Adipose tissue (tissue), 3 donors: ENCODE data around the gene WDR53. TPM values are rescaled to one million over a fixed set of nuclear protein-coding genes. Genes with fewer than 3 reads are reported as not detected.
"Not testable (repeated sequence)": the region's sequence is repeated elsewhere in the genome, so short reads cannot be mapped to it uniquely, and the experiment has no call there.

ENCODE experiments used
- H3K27ac ChIP-seq: one replicate; pipeline ENCODE4 v1.5.1; 2013; ENCODE audit warnings: low read depth, low read length
- WGBS, 3 donors: extraction: QIAGEN DNeasy Blood & Tissue Kit; methylation state at CpG; one replicate each; pipeline ENCODE4 v1.1.7; 2013; 5-methylcytosine and 5-hydroxymethylcytosine counted together
- polyA plus RNA-seq, 3 donors: library from polyadenylated mRNA; stranded (reverse); fragments of 200-250 nt; gene quantifications; one replicate each; pipeline ENCODE4 v1.2.3, GENCODE V29; 2013
- donor health status: healthy with polysubstance abuse.
- donor health status: Bipolar disorder and iron deficiency.
- donor health status: healthy.

The WDR53 gene
- polyA plus RNA-seq, 3 donors = 3.5 to 9.8 (median 8.5) TPM

DNA sequence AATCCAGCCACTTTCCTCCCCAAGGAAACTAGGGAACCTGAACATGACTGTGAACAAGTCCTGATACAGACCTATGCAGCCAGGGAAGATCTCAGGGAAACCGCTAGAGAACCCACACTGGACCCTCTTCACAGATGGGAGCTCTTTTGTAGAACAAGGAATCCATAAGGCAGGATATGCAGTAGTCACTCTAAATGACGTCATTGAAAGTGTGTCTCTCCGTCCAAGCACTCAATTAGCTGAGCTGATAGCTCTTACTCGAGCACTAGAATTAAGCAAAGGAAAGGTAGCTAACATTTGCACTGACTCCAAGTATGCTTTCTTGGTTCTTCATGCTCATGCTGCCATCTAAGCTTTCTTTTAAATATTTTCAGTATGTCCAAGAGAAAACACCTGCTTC is 43.2 kb downstream of the WDR53 start:
- 72 to 84% (median 80%) methylated on average over 4 of the region's 4 CpGs for WGBS, 3 donors
- no peak overlapping the region for H3K27ac ChIP-seq

DNA sequence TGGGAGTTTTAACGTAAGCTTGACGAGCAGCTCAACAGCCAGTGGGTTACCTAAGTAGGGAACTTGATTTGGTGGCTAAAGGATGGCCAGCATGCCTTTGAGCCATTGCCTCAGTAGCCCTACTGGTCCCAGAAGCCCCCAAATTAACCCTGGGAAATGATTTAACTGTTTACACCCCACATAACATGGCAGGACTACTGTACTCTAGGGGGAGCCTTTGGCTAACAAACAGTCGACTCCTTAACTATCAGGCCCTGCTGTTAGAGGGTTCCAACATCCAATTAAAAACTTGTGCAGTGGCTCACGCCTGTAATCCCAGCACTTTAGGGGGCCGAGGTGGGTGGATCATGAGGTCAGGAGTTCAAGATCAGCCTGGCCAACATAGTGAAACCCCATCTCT is 43.8 kb downstream of the WDR53 start:
- WGBS, 3 donors = 59 to 62% (median 61%) methylated on average over 5 of the region's 5 CpGs

DNA sequence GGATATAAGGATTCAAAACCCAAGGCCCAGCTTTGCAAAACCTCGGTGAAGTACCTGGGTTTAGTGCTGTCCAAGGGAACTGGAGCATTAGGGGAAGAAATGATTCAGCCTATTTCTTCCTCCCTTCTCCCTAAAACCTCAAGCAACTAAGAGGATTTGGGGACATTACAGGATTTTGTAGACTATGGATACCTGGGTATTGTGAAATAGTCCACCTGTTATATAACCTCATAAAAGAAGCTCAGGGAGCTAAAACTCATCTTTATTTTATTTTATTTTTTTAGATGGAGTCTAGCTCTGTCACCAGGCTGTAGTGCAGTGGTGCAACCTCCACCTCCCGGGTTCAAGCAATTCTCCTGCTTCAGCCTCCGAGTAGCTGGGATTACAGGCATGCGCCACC is 44.5 kb downstream of the WDR53 start:
- H3K27ac ChIP-seq = no peak overlapping the region
- 96 to 97% (median 97%) methylated on average over 4 of the region's 4 CpGs for WGBS, 3 donors

More for the DNA sequence above, 43.8 kb downstream of the WDR53 start:
- H3K27ac ChIP-seq = no peak overlapping the region

DNA sequence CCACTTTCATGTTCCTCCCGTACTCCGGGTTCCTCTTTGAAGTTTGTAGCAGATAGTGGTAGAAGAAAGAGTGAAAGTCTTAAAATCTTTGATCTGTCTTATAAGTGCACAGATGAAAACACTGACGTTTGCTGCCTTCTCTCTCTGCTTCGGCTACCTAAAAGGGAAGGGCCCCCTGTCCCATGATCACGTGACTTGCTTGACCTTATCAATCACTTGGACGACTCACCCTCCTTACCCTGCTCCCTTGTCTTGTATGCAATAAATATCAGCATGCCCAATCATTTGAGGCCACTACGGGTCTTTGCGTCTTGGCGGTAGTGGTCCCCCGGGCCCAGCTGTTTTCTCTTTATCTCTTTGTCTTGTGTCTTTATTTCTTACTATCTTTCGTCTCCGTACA is 47.1 kb downstream of the WDR53 start:
- WGBS, 3 donors = 80 to 88% (median 83%) methylated on average over 12 of the region's 12 CpGs
- H3K27ac ChIP-seq = not testable (repeated sequence)

DNA sequence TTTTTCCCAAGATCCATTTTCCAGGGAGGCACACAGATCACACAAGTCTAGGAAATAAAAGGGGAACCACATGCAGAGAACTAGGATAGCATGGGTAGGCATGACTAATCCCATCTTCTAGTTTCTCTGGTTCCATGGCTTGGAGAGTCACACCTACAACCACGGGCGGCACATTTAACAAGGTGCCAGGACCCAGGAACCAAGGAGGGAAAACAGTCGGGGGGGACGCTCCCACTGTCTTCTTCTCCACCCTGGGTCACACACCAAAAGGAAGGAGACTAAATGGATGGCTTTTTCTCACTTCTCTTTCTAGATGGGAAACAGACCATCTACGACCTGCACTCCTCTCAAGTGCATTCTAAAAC is 48.7 kb downstream of the WDR53 start:
- 81 to 87% (median 87%) methylated on average over 5 of the region's 5 CpGs for WGBS, 3 donors
- H3K27ac ChIP-seq = no peak overlapping the region

DNA sequence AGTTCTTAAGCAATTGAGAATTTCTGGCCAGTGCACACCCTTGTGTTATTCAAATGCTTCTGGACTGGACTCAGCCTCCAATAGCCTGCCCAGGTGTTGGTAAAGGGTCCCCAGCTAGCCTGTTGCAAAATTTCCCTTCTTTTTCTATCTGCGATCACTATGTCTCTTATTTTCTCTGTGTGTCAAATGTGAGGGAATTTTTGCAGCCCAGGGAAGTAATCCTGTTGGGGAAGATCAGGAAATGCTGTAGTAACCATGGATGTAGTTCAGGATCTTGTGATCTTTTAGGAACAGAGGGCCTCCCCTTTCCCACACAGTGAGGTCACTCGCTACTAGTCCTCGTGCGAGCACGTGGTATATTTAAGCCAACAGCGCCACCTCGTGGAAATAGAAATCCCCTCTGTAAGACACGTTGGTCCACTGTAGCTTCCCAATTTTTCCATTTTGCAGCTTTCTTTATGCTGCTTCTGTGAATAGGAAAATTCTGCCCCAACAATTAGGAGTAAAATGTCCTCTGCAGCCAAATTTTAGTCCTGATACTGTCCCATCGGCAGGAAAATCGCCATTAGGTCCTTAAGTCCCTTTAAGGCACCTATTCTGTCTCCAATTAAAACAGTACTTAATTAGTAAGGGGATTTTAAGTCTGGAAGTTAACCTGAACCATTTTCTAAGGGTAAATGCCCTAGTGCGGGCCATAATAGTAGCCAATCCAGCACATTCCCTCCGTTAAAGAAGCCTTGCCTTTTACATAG is 49.2 kb downstream of the WDR53 start:
- H3K27ac ChIP-seq = no peak overlapping the region
- WGBS, 3 donors = 42 to 49% (median 44%) methylated on average over 12 of the region's 12 CpGs

DNA sequence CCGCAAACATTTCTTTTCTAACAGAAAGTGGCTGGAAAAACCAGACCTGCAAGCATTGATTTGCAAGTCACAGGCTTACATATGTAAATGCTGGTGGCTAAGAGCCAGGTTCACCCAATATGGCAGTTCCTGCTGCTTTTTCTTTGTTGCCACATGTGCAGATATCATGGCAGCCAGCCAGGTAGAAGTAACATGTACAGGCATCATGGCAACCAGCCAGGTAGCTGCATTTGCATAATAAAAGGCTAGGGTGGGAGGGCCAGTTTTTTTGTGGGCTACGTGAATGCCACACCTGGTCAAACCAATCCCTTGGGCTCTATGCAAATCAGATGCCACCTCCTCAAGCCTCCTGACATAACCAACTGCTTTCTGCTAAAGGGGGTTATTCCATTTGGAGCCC is 50.4 kb downstream of the WDR53 start:
- 65 to 89% (median 88%) methylated on average over 2 of the region's 2 CpGs for WGBS, 3 donors
- H3K27ac ChIP-seq = no peak overlapping the region

DNA sequence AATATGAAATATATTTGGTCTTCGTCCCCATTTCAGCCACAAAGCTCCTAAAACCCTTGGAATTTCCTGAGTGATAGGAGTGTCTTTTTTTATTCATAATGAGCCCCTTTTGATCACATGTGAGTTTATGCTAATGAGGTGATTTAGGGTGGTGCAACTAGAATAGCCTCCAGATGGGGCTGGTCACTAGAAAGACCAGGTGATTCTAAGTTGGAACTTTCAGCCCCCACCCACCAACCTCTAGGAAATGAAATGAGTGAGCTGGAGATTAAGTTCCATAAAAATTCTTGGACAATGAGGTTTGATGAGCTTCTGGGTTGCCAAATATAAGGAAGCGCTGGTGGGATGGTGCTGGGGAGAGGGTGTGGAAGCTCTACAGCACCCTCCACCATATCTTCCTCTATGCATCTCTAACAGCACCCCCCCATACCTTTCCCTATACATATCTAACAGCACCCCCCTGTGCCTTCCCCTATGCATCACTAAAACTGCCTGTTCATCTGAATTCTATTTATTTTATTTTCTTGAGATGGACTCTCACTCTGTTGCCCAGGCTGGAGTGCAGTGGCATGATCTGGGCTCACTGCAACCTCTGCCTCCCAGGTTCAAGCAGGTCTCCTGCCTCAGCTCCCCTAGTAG is 51.1 kb downstream of the WDR53 start:
- H3K27ac ChIP-seq = no peak overlapping the region
- 74 to 91% (median 87%) methylated on average over 2 of the region's 2 CpGs for WGBS, 3 donors

DNA sequence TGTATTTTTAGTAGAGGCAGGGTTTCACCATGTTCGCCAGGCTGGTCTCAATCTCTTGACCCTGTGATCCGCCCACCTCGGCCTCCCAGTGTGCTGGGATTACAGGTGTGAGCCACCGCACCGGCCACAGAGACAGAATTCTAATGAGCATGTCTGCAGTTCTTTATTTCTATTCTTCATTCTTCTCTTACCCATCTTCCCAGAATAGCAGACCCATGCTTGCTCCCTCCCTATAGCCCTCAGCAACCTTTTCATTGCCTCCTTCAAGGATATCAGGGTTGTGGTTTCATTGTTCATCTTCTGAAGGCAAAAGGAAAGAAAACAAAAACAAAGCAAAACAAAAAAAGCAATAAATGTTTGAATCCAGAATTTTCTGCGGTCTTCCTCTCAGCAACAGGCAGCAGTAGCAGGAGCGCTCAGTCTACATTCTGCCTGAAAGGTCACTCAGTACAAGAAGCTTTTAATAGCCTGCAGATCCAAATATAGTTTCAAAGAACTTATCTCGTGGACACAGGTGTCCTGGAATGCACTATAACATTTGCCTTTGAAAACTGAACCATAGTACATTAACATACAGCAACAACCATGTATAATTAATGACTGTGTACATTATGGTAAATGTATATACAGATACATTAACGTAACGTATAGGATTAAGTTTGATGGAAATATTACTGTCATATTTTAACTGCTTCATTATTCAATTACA is 53.3 kb downstream of the WDR53 start, which contains the start of gene SMCO1:
Gene SMCO1, minus strand, starts transcription at position 434 of the 709 bp plus-strand sequence. Its CDS starts 137 bp downstream, at position 297.
- no peak within 1 kb of the TSS for H3K27ac ChIP-seq
- WGBS, 3 donors = 85 to 92% (median 91%) methylated on average over 10 of the region's 10 CpGs

DNA sequence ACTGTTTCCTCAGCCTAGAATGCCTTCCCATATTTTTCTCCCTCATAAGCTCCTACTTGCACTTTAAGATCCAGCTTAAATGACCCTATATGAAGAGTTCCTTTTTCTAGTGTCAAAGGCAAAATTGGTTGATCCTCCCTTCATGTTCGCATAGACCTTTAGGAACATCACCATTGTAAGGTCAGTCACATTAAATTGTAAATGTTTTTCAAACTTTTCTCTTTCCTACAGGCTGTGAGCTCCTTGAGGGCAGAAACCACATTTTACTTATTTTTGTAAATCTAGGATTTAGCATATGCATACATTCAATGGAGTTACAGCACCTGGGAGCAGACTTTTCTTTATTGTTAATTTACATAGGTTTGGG is 54.0 kb downstream of the WDR53 start:
- no peak overlapping the region for H3K27ac ChIP-seq
- WGBS, 3 donors = 95 to 100% (median 98%) methylated on average over 1 of the region's 1 CpG

DNA sequence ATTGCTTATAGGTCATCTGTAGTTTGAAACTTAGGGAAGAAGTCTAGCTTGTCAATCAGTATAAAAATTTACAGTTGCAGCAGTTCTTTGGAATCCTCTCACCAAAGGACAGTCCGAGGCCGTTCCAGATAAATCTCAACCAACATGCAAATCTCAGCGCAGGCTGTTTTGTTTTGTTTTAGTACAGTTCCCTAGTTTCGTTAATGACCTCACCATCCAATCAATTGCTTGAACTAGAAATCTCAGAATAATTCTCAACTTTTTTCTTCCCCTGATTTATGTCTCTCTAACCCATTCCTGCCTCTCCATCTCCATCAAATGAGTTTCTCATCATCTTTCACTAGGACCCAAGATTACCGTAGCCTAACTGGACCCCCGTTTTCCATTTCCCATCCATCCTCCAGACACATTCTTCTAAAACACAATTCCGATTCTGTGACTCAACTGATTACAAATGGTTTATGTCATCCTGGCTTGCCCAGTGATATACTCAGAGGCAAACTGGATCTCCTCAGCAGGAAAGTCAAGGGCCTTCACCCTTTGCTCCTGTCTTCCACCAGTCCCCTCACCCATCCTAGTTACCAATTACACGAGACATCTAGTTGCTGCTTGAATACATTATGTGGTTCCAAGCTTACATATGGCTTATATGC is 54.5 kb downstream of the WDR53 start:
- WGBS, 3 donors = 76 to 85% (median 82%) methylated on average over 8 of the region's 8 CpGs
- H3K27ac ChIP-seq = no peak overlapping the region

DNA sequence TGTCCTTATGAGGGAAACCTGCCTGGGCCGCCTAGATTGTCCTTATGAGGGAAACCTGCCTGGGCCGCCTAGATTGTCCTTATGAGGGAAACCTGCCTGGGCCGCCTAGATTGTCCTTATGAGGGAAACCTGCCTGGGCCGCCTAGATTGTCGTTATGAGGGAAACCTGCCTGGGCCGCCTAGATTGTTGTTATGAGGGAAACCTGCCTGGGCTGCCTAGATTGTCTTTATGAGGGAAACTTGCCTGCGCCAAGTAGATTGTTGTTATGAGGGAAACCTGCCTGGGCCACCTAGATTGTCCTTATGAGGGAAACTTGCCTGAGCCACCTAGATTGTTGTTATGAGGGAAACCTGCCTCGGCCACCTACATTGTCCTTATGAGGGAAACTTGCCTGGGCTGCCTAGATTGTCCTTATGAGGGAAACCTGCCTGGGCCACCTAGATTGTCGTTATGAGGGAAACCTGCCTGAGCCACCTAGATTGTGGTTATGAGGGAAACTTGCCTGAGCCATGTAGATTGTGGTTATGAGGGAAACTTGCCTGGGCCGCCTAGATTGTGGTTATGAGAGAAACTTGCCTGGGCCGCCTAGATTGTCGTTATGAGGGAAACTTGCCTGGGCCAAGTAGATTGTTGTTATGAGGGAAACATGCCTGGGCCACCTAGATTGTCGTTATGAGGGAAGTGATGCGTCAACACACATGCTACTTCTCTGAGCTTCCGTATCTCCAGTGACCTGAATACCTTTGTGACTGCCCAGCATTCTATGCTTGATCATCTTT is 56.5 kb downstream of the WDR53 start:
- not testable (repeated sequence) for H3K27ac ChIP-seq
- 80 to 88% (median 87%) methylated on average over 13 to 15 of the region's 15 CpGs for WGBS, 3 donors

DNA sequence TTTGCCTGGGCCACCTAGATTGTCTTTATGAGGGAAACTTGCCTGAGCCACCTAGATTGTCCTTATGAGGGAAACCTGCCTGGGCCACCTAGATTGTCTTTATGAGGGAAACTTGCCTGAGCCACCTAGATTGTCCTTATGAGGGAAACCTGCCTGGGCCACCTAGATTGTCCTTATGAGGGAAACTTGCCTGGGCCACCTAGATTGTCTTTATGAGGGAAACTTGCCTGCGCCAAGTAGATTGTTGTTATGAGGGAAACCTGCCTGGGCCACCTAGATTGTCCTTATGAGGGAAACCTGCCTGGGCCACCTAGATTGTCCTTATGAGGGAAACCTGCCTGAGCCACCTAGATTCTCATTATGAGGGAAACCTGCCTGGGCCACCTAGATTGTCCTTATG is 57.2 kb downstream of the WDR53 start:
- 100% methylated on average over 1 of the region's 1 CpG for WGBS, 3 donors
- H3K27ac ChIP-seq = not testable (repeated sequence)

DNA sequence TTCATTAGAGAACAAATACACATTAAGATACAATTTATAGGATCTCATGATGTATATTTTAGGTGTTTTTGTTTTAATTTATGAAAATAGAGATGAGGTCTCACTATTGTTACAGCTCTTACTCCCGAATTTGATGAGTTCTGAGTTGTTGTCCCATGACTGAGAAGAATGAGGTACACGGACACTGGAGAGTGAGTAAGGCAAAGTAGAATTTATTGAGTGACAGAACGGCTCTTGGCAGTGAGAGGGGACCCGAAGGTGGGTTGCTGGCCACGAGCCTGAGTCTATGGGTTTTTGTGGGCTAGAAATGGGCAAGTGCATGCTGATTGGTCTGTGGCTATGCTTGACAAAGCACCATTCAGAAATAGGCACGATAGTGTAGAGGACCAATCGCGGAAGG is 61.7 kb downstream of the WDR53 start:
- H3K27ac ChIP-seq = no peak overlapping the region
- 79 to 91% (median 91%) methylated on average over 8 of the region's 8 CpGs for WGBS, 3 donors

DNA sequence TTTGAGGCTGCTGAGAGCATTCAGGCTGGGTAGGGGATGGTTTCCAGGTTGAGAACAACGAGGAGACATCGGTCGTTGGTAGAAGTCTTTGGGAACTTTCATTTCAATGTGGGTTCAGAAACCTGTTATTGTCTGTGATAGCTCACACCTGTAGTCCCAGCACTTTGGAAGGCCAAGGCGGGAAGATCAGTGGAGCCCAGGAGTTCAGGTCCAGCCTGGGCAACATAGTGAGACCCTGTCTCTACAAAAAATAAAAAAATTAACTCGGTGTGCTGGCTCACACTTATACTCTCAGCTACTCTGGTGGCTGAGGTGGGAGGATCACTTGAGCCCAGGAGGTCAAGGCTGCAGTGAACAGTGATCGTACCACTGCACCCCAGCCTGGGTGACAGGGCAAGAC is 63.8 kb downstream of the WDR53 start:
- WGBS, 3 donors = 93 to 99% (median 97%) methylated on average over 6 of the region's 6 CpGs
- H3K27ac ChIP-seq = no peak overlapping the region
